ENCODE data around the gene MAN1A1.

DNA sequence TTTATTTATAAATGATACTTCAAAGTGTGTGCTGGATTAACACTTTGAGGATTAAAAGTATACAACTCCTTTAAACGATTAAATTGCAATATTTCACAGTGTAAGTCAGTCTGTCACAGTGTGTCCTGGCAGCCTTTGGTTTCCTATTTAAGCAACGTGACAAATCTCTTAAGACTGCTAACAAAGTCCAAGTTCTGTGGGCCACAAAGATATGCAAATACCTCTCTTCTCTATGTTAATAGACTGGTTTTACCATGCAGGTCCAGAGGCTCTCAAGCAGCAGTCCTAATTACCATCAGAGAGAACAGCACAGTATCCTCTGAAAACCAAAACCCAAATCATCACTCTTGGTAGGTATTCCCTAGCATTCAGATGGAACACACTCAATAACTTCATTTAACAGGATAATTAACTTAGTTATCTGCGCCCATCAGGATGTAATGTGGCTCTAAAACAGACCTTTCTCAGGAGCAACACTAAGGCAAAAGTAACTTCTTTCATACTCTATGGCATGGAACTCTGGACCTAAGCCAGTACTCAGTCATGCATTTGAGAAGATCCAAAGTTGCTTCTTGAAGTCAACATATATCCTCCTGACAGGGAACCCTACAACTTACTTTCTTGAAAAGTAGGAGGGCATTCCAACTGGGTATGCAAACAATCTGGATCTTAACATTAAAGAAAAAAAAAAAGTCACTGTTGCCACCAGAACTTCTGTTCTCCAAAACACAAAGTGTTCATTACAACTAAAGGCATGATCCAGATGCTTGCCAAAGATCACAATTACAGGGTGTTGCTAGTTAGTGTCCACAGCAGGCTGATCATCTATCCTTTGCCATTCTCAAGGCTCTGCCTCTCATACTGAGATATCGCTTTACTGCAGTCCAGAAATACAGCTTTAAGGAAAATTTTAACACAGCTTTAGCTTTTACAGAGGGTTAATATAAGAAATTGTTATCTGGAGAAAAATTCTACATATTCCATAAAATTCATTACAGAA lies 53.2 kb downstream of the MAN1A1 start:
- TF ChIP-seq FOXK2 (IDR thresholded peaks at IDR 0.05) (no peak), ELF4 (IDR thresholded peaks at IDR 0.05) (no peak), ARNT (IDR thresholded peaks at IDR 0.05) (no peak), SUZ12 (IDR thresholded peaks at IDR 0.05) (no peak), NFRKB (IDR thresholded peaks at IDR 0.05) (no peak), BHLHE40 (IDR thresholded peaks at IDR 0.05; ENCODE audit: borderline replicate concordance) (no peak), HDGF (IDR thresholded peaks at IDR 0.05; ENCODE audit: borderline replicate concordance) (no peak), LEF1 (IDR thresholded peaks at IDR 0.05; ENCODE audit: borderline replicate concordance) (no peak)
